Muscle layer of colon (tissue), 2 donors: ENCODE results near the gene TBL3.
"Not testable (repeated sequence)": the region's sequence is repeated elsewhere in the genome, so short reads cannot be mapped to it uniquely, and the experiment has no call there.

ENCODE experiments used
- H3K27ac ChIP-seq: one replicate; pipeline ENCODE4 v1.7.0; 2013; ENCODE audit warnings: low read depth, mild to moderate bottlenecking, low read length, moderate library complexity
- H3K27me3 ChIP-seq, 2 donors: one replicate each; pipeline ENCODE4 v1.7.0; 2013; ENCODE audit warnings: low read length in 2 of 2, mild to moderate bottlenecking in 2 of 2; ENCODE audit not compliant: insufficient read depth in 2 of 2, control insufficient read depth in 1 of 2
- H3K36me3 ChIP-seq: one replicate; pipeline ENCODE4 v1.7.0; 2013; ENCODE audit warnings: mild to moderate bottlenecking, low read length; ENCODE audit not compliant: insufficient read depth
- H3K4me1 ChIP-seq: one replicate; pipeline ENCODE4 v1.7.0; 2013; ENCODE audit warnings: mild to moderate bottlenecking, low read length; ENCODE audit not compliant: insufficient read depth
- H3K4me3 ChIP-seq, 2 donors: one replicate each; pipeline ENCODE4 v1.7.0; 2013; ENCODE audit warnings: low read length in 2 of 2, low read depth in 1 of 2, mild to moderate bottlenecking in 1 of 2, moderate library complexity in 1 of 2
- H3K9ac ChIP-seq: one replicate; pipeline ENCODE4 v1.7.0; 2013; ENCODE audit warnings: low read length
- H3K9me3 ChIP-seq: one replicate; pipeline ENCODE4 v1.7.0; 2013; ENCODE audit warnings: mild to moderate bottlenecking, low read length
- donor health status: abdominal sarcoma.
- donor health status: Adenocarcinoma of cecum.

Gene TBL3

GRCh38 chr16:1936945-1937479, 34.8 kb upstream of the TBL3 start:
- no peak overlapping the region for H3K9ac ChIP-seq
- no peak overlapping the region for H3K4me3 ChIP-seq
- peaks cover 0 to 16% of the 10 kb centered on the region in 2 donors for H3K27me3 ChIP-seq
- H3K4me1 ChIP-seq: peaks cover 7% of the 10 kb centered on the region
- H3K9me3 ChIP-seq: no peaks in the 10 kb centered on the region
- H3K36me3 ChIP-seq: peaks cover 23% of the 10 kb centered on the region
- no peak overlapping the region for H3K27ac ChIP-seq

GRCh38 chr16:1938316-1938715, 33.5 kb upstream of the TBL3 start:
- no peak overlapping the region for H3K4me3 ChIP-seq
- peaks cover 23% of the 10 kb centered on the region for H3K36me3 ChIP-seq
- no peak overlapping the region for H3K9ac ChIP-seq
- H3K9me3 ChIP-seq: no peaks in the 10 kb centered on the region
- H3K27me3 ChIP-seq: peaks cover 0 to 3% of the 10 kb centered on the region in 2 donors
- H3K4me1 ChIP-seq: peaks cover 14% of the 10 kb centered on the region
- H3K27ac ChIP-seq: no peak overlapping the region

GRCh38 chr16:1938910-1939309, 32.9 kb upstream of the TBL3 start:
- Histone ChIP-seq H3K27me3 (no peaks in the 10 kb centered on the region), H3K4me1 (peaks cover 14% of the 10 kb centered on the region), H3K4me3 (no peak overlapping the region), H3K9ac (no peak overlapping the region), H3K9me3 (no peaks in the 10 kb centered on the region), H3K27ac (no peak overlapping the region), H3K36me3 (peaks cover 23% of the 10 kb centered on the region)

- H3K4me1 ChIP-seq: peaks cover 14% of the 10 kb centered on the region
- not testable (repeated sequence) for H3K9ac ChIP-seq, H3K27ac ChIP-seq, H3K27me3 ChIP-seq, H3K9me3 ChIP-seq, H3K4me3 ChIP-seq
- peaks cover 23% of the 10 kb centered on the region for H3K36me3 ChIP-seq
Observed at GRCh38 chr16:1939833-1940232, 32.0 kb upstream of the TBL3 start.

GRCh38 chr16:1940273-1941161, 31.3 kb upstream of the TBL3 start:
- H3K27me3 ChIP-seq: no peaks in the 10 kb centered on the region
- H3K27ac ChIP-seq: no peak overlapping the region
- peaks cover 14% of the 10 kb centered on the region for H3K4me1 ChIP-seq
- H3K36me3 ChIP-seq: peaks cover 23% of the 10 kb centered on the region
- H3K9ac ChIP-seq: no peak overlapping the region
- no peaks in the 10 kb centered on the region for H3K9me3 ChIP-seq
- no peak overlapping the region for H3K4me3 ChIP-seq

- H3K9ac ChIP-seq: no peak overlapping the region
- H3K4me1 ChIP-seq: peaks cover 14% of the 10 kb centered on the region
- H3K27me3 ChIP-seq: no peaks in the 10 kb centered on the region
- H3K27ac ChIP-seq: peak overlapping the region; percentile 39
- no peaks in the 10 kb centered on the region for H3K9me3 ChIP-seq
- H3K4me3 ChIP-seq: peak overlapping the region in 1 of 2 donors; percentile 95
- H3K36me3 ChIP-seq: peaks cover 23% of the 10 kb centered on the region
Observed at GRCh38 chr16:1941162-1942046, 30.4 kb upstream of the TBL3 start.

GRCh38 chr16:1942047-1942809, 29.6 kb upstream of the TBL3 start:
- Histone ChIP-seq H3K27me3 (no peaks in the 10 kb centered on the region), H3K4me1 (peaks cover 14% of the 10 kb centered on the region), H3K27ac (peak overlapping the region; percentile 39), H3K9ac (peak overlapping the region; percentile 46), H3K36me3 (peaks cover 23% of the 10 kb centered on the region), H3K4me3 (peak overlapping the region; percentile 78 to 95), H3K9me3 (no peaks in the 10 kb centered on the region)

- Histone ChIP-seq H3K27ac (peak within 1 kb of the TSS; percentile 73), H3K9me3 (no peaks in the 10 kb centered on the region), H3K36me3 (peaks cover 20% of the 10 kb centered on the region), H3K4me1 (peaks cover 14% of the 10 kb centered on the region), H3K4me3 (peak within 1 kb of the TSS; percentile 78 to 95), H3K27me3 (no peaks in the 10 kb centered on the region), H3K9ac (peak within 1 kb of the TSS; percentile 46)
Observed at GRCh38 chr16:1942810-1943726, 28.8 kb upstream of the TBL3 start, which contains the start of gene MSRB1. MSRB1 (minus strand) TSS chr16:1943199; CDS start chr16:1943156, 43 bp downstream.

- Histone ChIP-seq H3K9me3 (no peaks in the 10 kb centered on the region), H3K27ac (no peak overlapping the region), H3K9ac (no peak overlapping the region), H3K4me3 (no peak overlapping the region), H3K36me3 (peaks cover 6% of the 10 kb centered on the region), H3K4me1 (peaks cover 14% of the 10 kb centered on the region), H3K27me3 (no peaks in the 10 kb centered on the region)
Observed at GRCh38 chr16:1944612-1945199, 27.1 kb upstream of the TBL3 start.
